Astrocyte (in vitro differentiated cells and primary cell): ENCODE results near the gene MYT1. TPM values are rescaled to one million over a fixed set of nuclear protein-coding genes. Genes with fewer than 3 reads are reported as not detected.

ENCODE experiments used
- DNase-seq: peaks from one replicate; pipeline ENCODE4 v3.0.0-alpha.2; 2010; ENCODE audit warnings: low read depth
- FAIRE-seq: peaks from 2 replicates; lab custom pipeline; 2011; peaks lifted over from hg19 to GRCh38; lab: Jason Lieb, UNC
- H2AFZ ChIP-seq: 2 replicates; pipeline ENCODE4 v1.6.0; 2012; ENCODE audit warnings: low read depth, low read length, inconsistent platforms
- H3K27ac ChIP-seq: 2 replicates; pipeline ENCODE4 v1.5.1; 2011; ENCODE audit warnings: low read depth, low read length, inconsistent platforms
- H3K27me3 ChIP-seq: 2 replicates; pipeline ENCODE4 v1.6.0; 2011; ENCODE audit warnings: low read length, inconsistent platforms; ENCODE audit not compliant: insufficient read depth
- H3K36me3 ChIP-seq: 2 replicates; pipeline ENCODE4 v1.5.1; 2011; ENCODE audit warnings: low read length, inconsistent platforms; ENCODE audit not compliant: insufficient read depth
- H3K4me1 ChIP-seq: 2 replicates; pipeline ENCODE4 v1.5.1; 2011; ENCODE audit warnings: low read length, inconsistent platforms; ENCODE audit not compliant: insufficient read depth
- H3K4me2 ChIP-seq: 2 replicates; pipeline ENCODE4 v1.6.0; 2012; ENCODE audit warnings: low read length, inconsistent platforms
- H3K4me3 ChIP-seq: 2 replicates; pipeline ENCODE4 v1.5.1; 2011; ENCODE audit warnings: low read depth, mild to moderate bottlenecking, low read length, inconsistent platforms; ENCODE audit not compliant: insufficient read depth
- H3K79me2 ChIP-seq: 2 replicates; pipeline ENCODE4 v1.6.0; 2012; ENCODE audit warnings: mild to moderate bottlenecking, low read length, inconsistent platforms; ENCODE audit not compliant: insufficient read depth
- H3K9ac ChIP-seq: 2 replicates; pipeline ENCODE4 v1.6.0; 2012; ENCODE audit warnings: mild to moderate bottlenecking, low read length, inconsistent platforms
- H3K9me3 ChIP-seq: 2 replicates; pipeline ENCODE4 v1.5.1; 2012; ENCODE audit warnings: low read depth, mild to moderate bottlenecking, low read length, inconsistent platforms; ENCODE audit not compliant: insufficient read depth
- H4K20me1 ChIP-seq: 2 replicates; pipeline ENCODE4 v1.6.0; 2012; ENCODE audit warnings: low read length, inconsistent platforms; ENCODE audit not compliant: insufficient read depth
- H3K27ac Mint-ChIP-seq: one replicate; pipeline ENCODE4 v1.8.0; 2021; ENCODE audit warnings: mild to moderate bottlenecking, mixed read lengths; ENCODE audit not compliant: unreplicated experiment
- H3K27me3 Mint-ChIP-seq: one replicate; pipeline ENCODE4 v1.8.0; 2021; ENCODE audit warnings: low read depth, mixed read lengths; ENCODE audit not compliant: unreplicated experiment
- H3K36me3 Mint-ChIP-seq: one replicate; pipeline ENCODE4 v1.8.0; 2021; ENCODE audit warnings: low read depth, mixed read lengths; ENCODE audit not compliant: unreplicated experiment
- H3K4me1 Mint-ChIP-seq: one replicate; pipeline ENCODE4 v1.8.0; 2021; ENCODE audit warnings: low read depth, mixed read lengths; ENCODE audit not compliant: unreplicated experiment
- H3K4me3 Mint-ChIP-seq: one replicate; pipeline ENCODE4 v1.8.0; 2021; ENCODE audit warnings: mild to moderate bottlenecking, moderate library complexity, mixed read lengths; ENCODE audit not compliant: unreplicated experiment
- H3K9me3 Mint-ChIP-seq: one replicate; pipeline ENCODE4 v1.8.0; 2021; ENCODE audit warnings: mild to moderate bottlenecking, mixed read lengths; ENCODE audit not compliant: unreplicated experiment
- EZH2 ChIP-seq: IDR thresholded peaks from 2 replicates; pipeline ENCODE4 v1.6.1; 2012; ENCODE audit warnings: mild to moderate bottlenecking, low read length, inconsistent platforms; ENCODE audit not compliant: insufficient read depth
- total RNA-seq: library from RNA; stranded (reverse); gene quantifications from 2 replicates; pipeline ENCODE4 v1.2.1, GENCODE V29; 2021
- TF ChIP-seq, protein P1 (sequence below): IDR thresholded peaks from 2 replicates; pipeline ENCODE4 v1.5.1; 2011; ENCODE audit warnings: low read depth, mild to moderate bottlenecking, inconsistent platforms, low read length, moderate library complexity; ENCODE audit not compliant: insufficient read depth

The MYT1 gene
- total RNA-seq, 1 donor from 2014 or later: not detected

- no peaks in the 10 kb centered on the region for H3K4me1 ChIP-seq
- Mint-ChIP-seq H3K9me3 (peaks cover 2% of the 10 kb centered on the region), H3K36me3 (no peaks in the 10 kb centered on the region), H3K4me3 (no peak overlapping the region), H3K27ac (no peak overlapping the region), H3K4me1 (no peaks in the 10 kb centered on the region), H3K27me3 (peaks cover 22% of the 10 kb centered on the region)
- TF ChIP-seq EZH2: no peak
- TF ChIP-seq, protein P1, sequence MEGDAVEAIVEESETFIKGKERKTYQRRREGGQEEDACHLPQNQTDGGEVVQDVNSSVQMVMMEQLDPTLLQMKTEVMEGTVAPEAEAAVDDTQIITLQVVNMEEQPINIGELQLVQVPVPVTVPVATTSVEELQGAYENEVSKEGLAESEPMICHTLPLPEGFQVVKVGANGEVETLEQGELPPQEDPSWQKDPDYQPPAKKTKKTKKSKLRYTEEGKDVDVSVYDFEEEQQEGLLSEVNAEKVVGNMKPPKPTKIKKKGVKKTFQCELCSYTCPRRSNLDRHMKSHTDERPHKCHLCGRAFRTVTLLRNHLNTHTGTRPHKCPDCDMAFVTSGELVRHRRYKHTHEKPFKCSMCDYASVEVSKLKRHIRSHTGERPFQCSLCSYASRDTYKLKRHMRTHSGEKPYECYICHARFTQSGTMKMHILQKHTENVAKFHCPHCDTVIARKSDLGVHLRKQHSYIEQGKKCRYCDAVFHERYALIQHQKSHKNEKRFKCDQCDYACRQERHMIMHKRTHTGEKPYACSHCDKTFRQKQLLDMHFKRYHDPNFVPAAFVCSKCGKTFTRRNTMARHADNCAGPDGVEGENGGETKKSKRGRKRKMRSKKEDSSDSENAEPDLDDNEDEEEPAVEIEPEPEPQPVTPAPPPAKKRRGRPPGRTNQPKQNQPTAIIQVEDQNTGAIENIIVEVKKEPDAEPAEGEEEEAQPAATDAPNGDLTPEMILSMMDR: no peak
- H3K79me2 ChIP-seq: no peaks in the 10 kb centered on the region
- no peak overlapping the region for H3K4me3 ChIP-seq
- H3K27ac ChIP-seq: no peak overlapping the region
- H3K36me3 ChIP-seq: no peaks in the 10 kb centered on the region
- H4K20me1 ChIP-seq: no peaks in the 10 kb centered on the region
- peaks cover 12% of the 10 kb centered on the region for H3K27me3 ChIP-seq
- no peak for DNase-seq
- no peak overlapping the region for H3K9ac ChIP-seq
- no peaks in the 10 kb centered on the region for H3K9me3 ChIP-seq
- no peak overlapping the region for H3K4me2 ChIP-seq
- H2AFZ ChIP-seq: no peak overlapping the region
- FAIRE-seq: no peak
Measured at GRCh38 chr20:64139199-64140060, 24.8 kb upstream of the MYT1 start.

DNA sequence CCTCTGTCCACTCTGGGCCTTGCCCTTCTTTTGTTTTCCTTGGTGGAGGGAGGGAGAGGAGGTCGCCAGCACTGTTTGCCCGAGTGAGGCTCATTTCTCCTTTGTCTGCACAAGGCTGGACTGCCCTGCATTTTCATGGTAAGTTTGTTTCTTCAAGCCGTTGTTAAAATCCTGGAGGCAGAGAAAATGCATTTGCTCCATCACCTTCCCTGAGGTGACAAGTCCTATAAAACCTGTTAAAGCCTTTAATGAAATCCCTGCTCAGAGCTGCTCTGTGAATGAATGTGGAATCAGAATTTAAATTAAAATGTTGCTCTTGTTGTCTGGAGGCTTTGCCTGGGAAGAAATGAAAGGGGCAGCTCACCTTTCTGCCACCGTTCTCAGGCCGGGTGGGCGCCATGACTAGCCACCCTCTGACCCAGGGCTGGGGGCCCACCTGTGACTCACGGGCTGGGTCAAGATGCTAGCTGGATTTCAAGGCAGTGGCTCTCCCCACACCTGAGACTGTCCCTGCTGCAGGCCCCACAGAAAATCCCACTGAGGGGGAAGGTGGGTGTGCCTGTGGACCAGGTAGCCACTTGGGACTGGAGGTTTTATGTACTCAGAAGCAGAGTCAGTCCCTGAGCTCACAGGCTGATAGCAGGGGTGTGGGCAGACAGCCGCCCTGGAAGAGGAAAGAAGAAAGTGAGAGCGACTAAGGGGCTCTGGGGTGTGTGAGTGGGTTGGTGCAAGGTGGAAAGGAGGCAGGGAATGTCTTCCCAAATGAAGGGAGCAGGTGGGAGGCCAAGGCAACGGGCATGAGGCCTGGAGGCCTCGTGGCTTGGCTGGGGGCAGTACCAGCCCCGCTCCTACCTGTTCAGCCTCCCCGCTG is 24.0 kb upstream of the MYT1 start:
- Histone ChIP-seq H3K36me3 (no peaks in the 10 kb centered on the region), H3K4me1 (no peaks in the 10 kb centered on the region), H3K4me3 (no peak overlapping the region), H3K27me3 (peaks cover 12% of the 10 kb centered on the region), H3K27ac (no peak overlapping the region), H4K20me1 (no peaks in the 10 kb centered on the region), H2AFZ (no peak overlapping the region), H3K79me2 (no peaks in the 10 kb centered on the region), H3K4me2 (no peak overlapping the region), H3K9ac (no peak overlapping the region), H3K9me3 (peaks cover 3% of the 10 kb centered on the region)
- Mint-ChIP-seq H3K27me3 (peaks cover 22% of the 10 kb centered on the region), H3K27ac (no peak overlapping the region), H3K4me1 (no peaks in the 10 kb centered on the region), H3K36me3 (peaks cover 2% of the 10 kb centered on the region), H3K9me3 (peaks cover 4% of the 10 kb centered on the region), H3K4me3 (no peak overlapping the region)
- no peak for DNase-seq
- FAIRE-seq: no peak
- TF ChIP-seq EZH2: no peak
- TF ChIP-seq, protein P1: no peak
